Osteocyte (in vitro differentiated cells): ENCODE data around the gene AMZ2. TPM values are rescaled to one million over a fixed set of nuclear protein-coding genes. Genes with fewer than 3 reads are reported as not detected.
"Not testable (repeated sequence)": the region's sequence is repeated elsewhere in the genome, so short reads cannot be mapped to it uniquely, and the experiment has no call there.

Source experiments
- DNase-seq: peaks from one replicate; pipeline ENCODE4 v3.0.0; 2021; ENCODE audit warnings: mixed read lengths; ENCODE audit not compliant: unreplicated experiment; ENCODE audit errors: extremely low spot score
- H3K27ac Mint-ChIP-seq: one replicate; pipeline ENCODE4 v1.8.0; 2021; ENCODE audit warnings: mild to moderate bottlenecking, mixed read lengths; ENCODE audit not compliant: unreplicated experiment
- H3K27me3 Mint-ChIP-seq: one replicate; pipeline ENCODE4 v1.8.0; 2021; ENCODE audit warnings: mixed read lengths; ENCODE audit not compliant: unreplicated experiment
- H3K36me3 Mint-ChIP-seq: one replicate; pipeline ENCODE4 v1.8.0; 2021; ENCODE audit warnings: mixed read lengths; ENCODE audit not compliant: unreplicated experiment
- H3K4me1 Mint-ChIP-seq: one replicate; pipeline ENCODE4 v1.8.0; 2021; ENCODE audit warnings: mixed read lengths; ENCODE audit not compliant: unreplicated experiment
- H3K4me3 Mint-ChIP-seq: one replicate; pipeline ENCODE4 v1.8.0; 2021; ENCODE audit warnings: mild to moderate bottlenecking, moderate library complexity, mixed read lengths; ENCODE audit not compliant: unreplicated experiment
- H3K9me3 Mint-ChIP-seq: one replicate; pipeline ENCODE4 v1.8.0; 2021; ENCODE audit warnings: mixed read lengths; ENCODE audit not compliant: unreplicated experiment
- CTCF ChIP-seq: fragments of 200-600 bp; sonication (generic); IDR thresholded peaks from 2 replicates; pipeline ENCODE4 v1.5.0; 2021; ENCODE audit warnings: antibody characterized with exemption, mild to moderate bottlenecking, moderate library complexity
- total RNA-seq: library from RNA; stranded (reverse); gene quantifications from 2 replicates; pipeline ENCODE4 v1.2.1, GENCODE V29; 2021

Gene AMZ2
- total RNA-seq, 1 donor from 2014 or later = 69.8 TPM

DNA sequence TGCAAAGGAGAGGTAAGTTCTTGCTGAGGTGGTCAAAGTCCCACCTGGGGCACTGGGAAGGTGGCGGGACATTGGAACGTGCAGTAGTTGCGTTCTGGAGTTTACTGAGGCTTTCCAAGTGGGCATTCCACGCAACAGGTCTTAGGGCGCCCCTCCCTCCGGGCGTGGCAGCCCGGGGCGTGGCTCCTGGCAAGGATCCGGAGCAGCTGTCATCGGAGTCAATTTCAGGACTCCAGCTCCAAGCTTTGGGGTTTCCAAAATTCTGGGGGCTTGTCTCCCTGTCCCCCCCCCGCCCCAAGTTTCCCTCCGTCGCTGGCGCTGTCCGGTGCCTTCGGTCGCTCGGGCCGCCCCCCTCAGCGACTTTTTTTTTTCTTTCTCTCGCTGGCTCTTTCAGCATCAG lies 43.1 kb upstream of the AMZ2 start:
- peaks cover 10% of the 10 kb centered on the region for H3K27me3 Mint-ChIP-seq
- peaks cover 2% of the 10 kb centered on the region for H3K36me3 Mint-ChIP-seq
- no peak for TF ChIP-seq CTCF
- peak overlapping the region; percentile 81 for H3K4me3 Mint-ChIP-seq
- no peak for DNase-seq
- H3K27ac Mint-ChIP-seq = no peak overlapping the region
- H3K9me3 Mint-ChIP-seq = no peaks in the 10 kb centered on the region
- H3K4me1 Mint-ChIP-seq = peaks cover 23% of the 10 kb centered on the region

DNA sequence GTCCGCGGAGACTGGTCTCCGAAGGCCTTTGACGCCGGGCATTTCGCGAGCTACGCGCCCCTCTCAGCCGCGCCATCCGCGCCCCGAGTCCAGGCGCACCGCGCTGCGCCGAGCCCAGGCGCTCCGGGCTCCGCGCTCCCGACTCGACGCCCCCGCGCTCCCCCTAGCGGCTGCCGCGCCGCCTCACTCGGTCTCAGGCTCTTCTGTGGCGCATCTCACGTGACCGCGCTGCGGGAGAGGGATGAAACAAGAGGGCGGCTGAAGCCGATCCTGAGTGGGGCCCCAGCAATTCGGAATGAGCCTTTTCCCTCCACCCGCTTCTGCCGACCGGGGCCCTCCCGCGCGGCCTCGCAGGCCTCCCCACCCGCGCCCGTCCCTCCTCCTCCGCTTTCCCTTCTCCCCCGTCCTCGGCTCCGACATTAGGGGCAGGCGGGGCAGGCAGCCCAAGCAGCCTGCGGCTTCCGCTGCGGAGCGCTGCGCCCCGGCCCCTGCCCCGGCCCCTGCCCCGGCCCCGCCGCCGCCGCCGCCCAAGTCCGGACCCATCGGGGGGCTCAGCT lies 42.5 kb upstream of the AMZ2 start:
- TF ChIP-seq CTCF = peak; percentile 95
- H3K9me3 Mint-ChIP-seq = no peaks in the 10 kb centered on the region
- H3K36me3 Mint-ChIP-seq = peaks cover 6% of the 10 kb centered on the region
- H3K4me1 Mint-ChIP-seq = peaks cover 18% of the 10 kb centered on the region
- H3K4me3 Mint-ChIP-seq = peak overlapping the region; percentile 81
- peak overlapping the region; percentile 85 for H3K27ac Mint-ChIP-seq
- peak; percentile 97 for DNase-seq
- H3K27me3 Mint-ChIP-seq = peaks cover 4% of the 10 kb centered on the region

- no peaks in the 10 kb centered on the region for H3K27me3 Mint-ChIP-seq
- no peaks in the 10 kb centered on the region for H3K9me3 Mint-ChIP-seq
- H3K4me1 Mint-ChIP-seq = peaks cover 17% of the 10 kb centered on the region
- TF ChIP-seq CTCF = no peak
- H3K27ac Mint-ChIP-seq = peak overlapping the region; percentile 65
- peaks cover 11% of the 10 kb centered on the region for H3K36me3 Mint-ChIP-seq
- DNase-seq = no peak
- H3K4me3 Mint-ChIP-seq = peak overlapping the region; percentile 81
These were observed 41.8 kb upstream of the AMZ2 start for GRCh38 chr17:68205808-68206720.

GRCh38 chr17:68207651-68208253 lies 40.1 kb upstream of the AMZ2 start:
- Mint-ChIP-seq H3K27ac (no peak overlapping the region), H3K9me3 (no peaks in the 10 kb centered on the region), H3K36me3 (peaks cover 11% of the 10 kb centered on the region), H3K4me1 (peaks cover 17% of the 10 kb centered on the region), H3K4me3 (no peak overlapping the region), H3K27me3 (no peaks in the 10 kb centered on the region)
- no peak for TF ChIP-seq CTCF
- DNase-seq = no peak

DNA sequence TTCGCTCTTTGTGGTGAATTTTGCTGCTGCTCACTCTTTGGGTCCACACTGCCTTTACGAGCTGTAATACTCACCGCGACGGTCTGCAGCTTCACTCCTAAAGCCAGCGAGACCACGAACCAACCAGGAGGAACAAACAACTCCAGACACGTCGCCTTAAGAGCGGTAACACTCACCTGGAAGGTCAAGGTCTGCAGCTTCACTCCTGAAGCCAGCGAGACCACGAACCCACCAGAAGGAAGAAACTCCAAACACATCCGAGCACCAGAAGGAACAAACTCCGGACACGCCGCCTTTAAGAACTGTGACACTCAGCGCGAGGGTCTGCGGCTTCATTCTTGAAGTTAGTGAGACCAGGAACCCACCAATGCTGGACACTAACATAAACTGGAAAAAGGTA lies 39.2 kb upstream of the AMZ2 start:
- H3K36me3 Mint-ChIP-seq = peaks cover 18% of the 10 kb centered on the region
- not testable (repeated sequence) for H3K27ac Mint-ChIP-seq, H3K27me3 Mint-ChIP-seq, DNase-seq, H3K4me3 Mint-ChIP-seq, H3K9me3 Mint-ChIP-seq
- H3K4me1 Mint-ChIP-seq = peaks cover 17% of the 10 kb centered on the region

DNA sequence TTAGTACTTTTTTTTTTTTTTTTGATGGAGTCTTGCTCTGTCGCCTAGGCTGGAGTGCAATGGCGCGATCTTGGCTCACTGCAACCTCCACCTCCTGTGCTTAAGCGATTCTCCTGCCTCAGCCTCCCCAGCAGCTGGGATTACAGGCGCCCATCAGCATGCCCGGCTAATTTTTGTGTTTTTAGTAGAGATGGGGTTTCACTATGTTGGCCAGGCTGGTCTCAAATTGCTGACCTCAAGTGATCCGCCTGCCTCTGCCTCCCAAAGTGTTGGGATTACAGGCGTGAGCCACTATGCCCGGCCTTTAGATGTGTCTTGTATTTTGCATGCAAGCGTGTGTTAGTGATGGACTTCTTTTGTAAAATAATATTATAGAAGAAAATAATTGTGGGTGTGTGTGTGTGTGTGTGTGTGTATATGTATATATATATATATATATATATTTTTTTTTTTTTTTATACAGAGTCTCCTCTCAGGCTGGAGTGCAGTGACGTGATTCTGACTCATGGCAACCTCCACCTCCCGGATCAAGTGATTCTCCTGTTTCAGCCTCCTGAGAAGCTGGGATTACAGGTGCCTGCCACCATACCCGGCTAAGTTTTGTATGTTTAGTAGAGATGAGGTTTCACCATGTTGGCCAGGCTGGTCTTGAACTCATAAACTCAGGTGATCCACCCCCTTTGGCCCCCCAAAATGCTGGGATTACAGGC lies 38.5 kb upstream of the AMZ2 start:
- Mint-ChIP-seq H3K36me3 (peaks cover 22% of the 10 kb centered on the region), H3K4me1 (peaks cover 17% of the 10 kb centered on the region)
- not testable (repeated sequence) for H3K27me3 Mint-ChIP-seq, H3K4me3 Mint-ChIP-seq, H3K9me3 Mint-ChIP-seq, H3K27ac Mint-ChIP-seq, DNase-seq
